Measurements from ENCODE around the gene RARRES2.

The RARRES2 gene

GRCh38 chr7:150337659-150338081 lies 3.8 kb downstream of the RARRES2 start:
- no peak for DNase-seq (ENCODE audit: low spot score)

GRCh38 chr7:150337179-150337578 lies 4.2 kb downstream of the RARRES2 start:
- no peak for DNase-seq (ENCODE audit: low spot score)

GRCh38 chr7:150336746-150337145 lies 4.7 kb downstream of the RARRES2 start:
- no peak for DNase-seq (ENCODE audit: low spot score)

GRCh38 chr7:150335774-150336112 lies 5.7 kb downstream of the RARRES2 start:
- no peak for DNase-seq (ENCODE audit: low spot score)

- DNase-seq (ENCODE audit: low spot score): no peak
These were observed 6.2 kb downstream of the RARRES2 start for GRCh38 chr7:150335108-150335773.

GRCh38 chr7:150334108-150334507 lies 7.3 kb downstream of the RARRES2 start:
- no peak for DNase-seq (ENCODE audit: low spot score)

GRCh38 chr7:150333659-150334058 lies 7.8 kb downstream of the RARRES2 start:
- no peak for DNase-seq (ENCODE audit: low spot score)

- DNase-seq (ENCODE audit: low spot score): no peak
These were observed 8.4 kb downstream of the RARRES2 start for GRCh38 chr7:150332852-150333635.

- DNase-seq (ENCODE audit: low spot score): no peak
These were observed 11.1 kb downstream of the RARRES2 start for GRCh38 chr7:150330211-150330885.

- no peak for DNase-seq (ENCODE audit: low spot score)
These were observed 11.9 kb downstream of the RARRES2 start for GRCh38 chr7:150329331-150330120.

GRCh38 chr7:150327308-150327707 lies 14.1 kb downstream of the RARRES2 start:
- no peak for DNase-seq (ENCODE audit: low spot score)

- no peak for DNase-seq (ENCODE audit: low spot score)
These were observed 14.7 kb downstream of the RARRES2 start for GRCh38 chr7:150326657-150327268.

GRCh38 chr7:150325901-150326300 lies 15.5 kb downstream of the RARRES2 start:
- DNase-seq (ENCODE audit: low spot score): no peak

- DNase-seq (ENCODE audit: low spot score): no peak
These were observed 16.3 kb downstream of the RARRES2 start for GRCh38 chr7:150325110-150325611.

GRCh38 chr7:150324373-150324961 lies 17.0 kb downstream of the RARRES2 start:
- no peak for DNase-seq (ENCODE audit: low spot score)

- DNase-seq (ENCODE audit: low spot score): no peak
These were observed 17.6 kb downstream of the RARRES2 start for GRCh38 chr7:150323682-150324372.

- no peak for DNase-seq (ENCODE audit: low spot score)
These were observed 18.4 kb downstream of the RARRES2 start, which contains the start of the genes ACTR3C and LRRC61 for GRCh38 chr7:150322833-150323681. Gene ACTR3C, minus strand, starts transcription at chr7:150323545. Its CDS starts 28,249 bp downstream, at chr7:150295296. Gene LRRC61, plus strand, starts transcription at chr7:150323355. Its CDS starts 13,507 bp downstream, at chr7:150336862.

- no peak for DNase-seq (ENCODE audit: low spot score)
These were observed 19.2 kb downstream of the RARRES2 start for GRCh38 chr7:150322114-150322832.

- DNase-seq (ENCODE audit: low spot score): no peak
These were observed 19.7 kb downstream of the RARRES2 start for GRCh38 chr7:150321788-150322113.
